Activated T-cell treated with anti-CD3 and anti-CD28 coated beads, Interleukin-2, amount 50 U/mL, for 24 hours (primary cell): ENCODE measurements around the gene TRAF3IP3.

Experiments used
- DNase-seq: peaks from one replicate; pipeline ENCODE4 v3.0.0-alpha.2; 2020
- H3K27ac Mint-ChIP-seq: 2 replicates; pipeline ENCODE4 v1.8.0; 2020; ENCODE audit warnings: mild to moderate bottlenecking, mixed read lengths
- H3K27me3 Mint-ChIP-seq: 2 replicates; pipeline ENCODE4 v1.8.0; 2020; ENCODE audit warnings: mixed read lengths
- H3K36me3 Mint-ChIP-seq: 2 replicates; pipeline ENCODE4 v1.8.0; 2020; ENCODE audit warnings: low read depth, mixed read lengths
- H3K4me1 Mint-ChIP-seq: 2 replicates; pipeline ENCODE4 v1.8.0; 2020; ENCODE audit warnings: low read depth, mixed read lengths
- H3K4me3 Mint-ChIP-seq: 2 replicates; pipeline ENCODE4 v1.8.0; 2020; ENCODE audit warnings: mild to moderate bottlenecking, moderate library complexity, mixed read lengths
- H3K9me3 Mint-ChIP-seq: 2 replicates; pipeline ENCODE4 v1.8.0; 2020; ENCODE audit warnings: mixed read lengths

The TRAF3IP3 gene

GRCh38 chr1:209748620-209749019, 7.2 kb upstream of the TRAF3IP3 start:
- Mint-ChIP-seq H3K9me3 (no peaks in the 10 kb centered on the region), H3K4me1 (peaks cover 71% of the 10 kb centered on the region), H3K27ac (peak overlapping the region; percentile 85), H3K36me3 (no peaks in the 10 kb centered on the region), H3K27me3 (no peaks in the 10 kb centered on the region), H3K4me3 (peak overlapping the region; percentile 25)
- no peak for DNase-seq

DNA sequence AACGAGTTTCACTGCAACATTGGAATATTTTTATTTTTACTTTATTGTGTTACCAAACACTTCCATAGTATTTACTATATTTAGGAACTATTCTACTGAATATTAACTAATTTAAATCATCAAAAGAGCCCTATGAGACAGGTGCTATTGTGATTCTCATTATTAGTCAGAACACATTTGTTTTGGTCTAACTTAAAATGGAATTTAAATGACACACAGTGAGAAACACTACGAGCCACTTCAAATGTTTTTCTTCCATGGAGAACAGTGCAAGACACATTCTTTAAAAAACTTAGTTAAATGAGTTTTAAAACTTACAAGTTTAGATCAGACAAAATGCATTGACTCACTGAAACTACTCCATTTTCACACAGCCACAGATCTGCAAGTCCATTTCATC, 6.6 kb upstream of the TRAF3IP3 start:
- H3K9me3 Mint-ChIP-seq: no peaks in the 10 kb centered on the region
- H3K4me3 Mint-ChIP-seq: peak overlapping the region; percentile 28
- no peak for DNase-seq
- peaks cover 75% of the 10 kb centered on the region for H3K4me1 Mint-ChIP-seq
- H3K27me3 Mint-ChIP-seq: no peaks in the 10 kb centered on the region
- no peaks in the 10 kb centered on the region for H3K36me3 Mint-ChIP-seq
- peak overlapping the region; percentile 89 for H3K27ac Mint-ChIP-seq

DNA sequence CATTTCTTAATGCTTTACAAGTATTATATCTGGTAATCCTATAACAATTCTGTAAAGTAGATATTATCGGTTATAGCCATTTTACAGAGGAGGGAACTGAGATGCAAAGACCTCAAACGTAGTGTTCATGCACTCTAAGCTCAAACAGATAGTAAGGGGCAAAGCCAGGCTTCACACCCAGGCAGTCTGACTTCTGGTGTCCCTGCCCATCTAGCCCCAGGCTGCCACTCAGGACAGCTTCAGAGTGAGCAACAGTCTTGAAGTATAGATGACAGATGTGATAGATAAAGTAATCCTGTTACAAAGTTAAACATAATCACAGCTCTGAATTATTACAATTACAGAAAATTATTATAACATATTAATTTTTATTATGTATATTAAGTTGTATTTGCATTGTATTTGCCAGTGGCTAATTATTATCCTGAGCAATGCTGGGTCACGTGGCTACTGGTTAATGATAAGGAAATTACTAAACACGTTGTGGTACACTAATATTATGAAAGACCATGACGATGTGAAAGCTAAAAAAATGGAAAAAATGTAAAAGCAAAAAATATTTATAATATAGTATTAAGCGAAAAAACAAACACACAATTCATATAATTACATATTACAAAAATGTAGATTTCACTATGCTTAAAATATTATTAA, 6.1 kb upstream of the TRAF3IP3 start:
- no peaks in the 10 kb centered on the region for H3K27me3 Mint-ChIP-seq
- H3K4me1 Mint-ChIP-seq: peaks cover 79% of the 10 kb centered on the region
- peak overlapping the region; percentile 89 for H3K27ac Mint-ChIP-seq
- DNase-seq: no peak
- no peaks in the 10 kb centered on the region for H3K9me3 Mint-ChIP-seq
- H3K4me3 Mint-ChIP-seq: peak overlapping the region; percentile 28
- H3K36me3 Mint-ChIP-seq: no peaks in the 10 kb centered on the region

- DNase-seq: peak; percentile 81
- Mint-ChIP-seq H3K4me1 (peaks cover 83% of the 10 kb centered on the region), H3K27ac (peak overlapping the region; percentile 100), H3K36me3 (peaks cover 9% of the 10 kb centered on the region), H3K27me3 (no peaks in the 10 kb centered on the region), H3K9me3 (no peaks in the 10 kb centered on the region), H3K4me3 (peak overlapping the region; percentile 71)
These were observed 4.1 kb upstream of the TRAF3IP3 start for GRCh38 chr1:209751627-209752231.

GRCh38 chr1:209752890-209753289, 3.0 kb upstream of the TRAF3IP3 start:
- H3K27me3 Mint-ChIP-seq: no peaks in the 10 kb centered on the region
- peaks cover 73% of the 10 kb centered on the region for H3K4me1 Mint-ChIP-seq
- peak overlapping the region; percentile 71 for H3K4me3 Mint-ChIP-seq
- DNase-seq: no peak
- H3K9me3 Mint-ChIP-seq: no peaks in the 10 kb centered on the region
- H3K36me3 Mint-ChIP-seq: peaks cover 21% of the 10 kb centered on the region
- peak overlapping the region; percentile 100 for H3K27ac Mint-ChIP-seq

DNA sequence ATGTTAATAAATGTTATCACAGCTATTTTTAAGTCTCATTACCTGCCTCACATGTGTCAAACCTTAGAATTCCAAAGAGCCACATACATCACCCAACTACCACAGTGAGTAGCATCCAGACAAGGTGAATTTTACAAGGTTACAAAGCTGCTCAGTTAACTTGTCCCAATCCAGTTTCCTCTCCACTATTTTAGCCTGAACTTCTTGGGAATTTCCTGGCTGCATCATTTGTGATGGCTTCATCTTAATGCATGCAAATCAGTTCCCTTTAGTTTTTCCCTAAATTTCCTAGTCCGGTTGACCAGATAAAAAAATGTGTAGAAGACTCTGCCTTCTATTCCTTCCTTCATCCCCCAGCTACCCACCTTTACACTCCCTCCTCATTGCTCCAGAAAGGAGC, 597 bp upstream of the TRAF3IP3 start:
- H3K27ac Mint-ChIP-seq: peak overlapping the region; percentile 95
- peaks cover 45% of the 10 kb centered on the region for H3K36me3 Mint-ChIP-seq
- H3K4me1 Mint-ChIP-seq: peaks cover 80% of the 10 kb centered on the region
- no peaks in the 10 kb centered on the region for H3K27me3 Mint-ChIP-seq
- DNase-seq: no peak
- H3K4me3 Mint-ChIP-seq: peak overlapping the region; percentile 90
- H3K9me3 Mint-ChIP-seq: no peaks in the 10 kb centered on the region

GRCh38 chr1:209756615-209757445, 977 bp downstream of the TRAF3IP3 start:
- H3K36me3 Mint-ChIP-seq: peaks cover 60% of the 10 kb centered on the region
- H3K27me3 Mint-ChIP-seq: no peaks in the 10 kb centered on the region
- H3K4me1 Mint-ChIP-seq: peaks cover 79% of the 10 kb centered on the region
- peak overlapping the region; percentile 95 for H3K27ac Mint-ChIP-seq
- peak; percentile 69 for DNase-seq
- H3K9me3 Mint-ChIP-seq: no peaks in the 10 kb centered on the region
- H3K4me3 Mint-ChIP-seq: peak overlapping the region; percentile 90

- peaks cover 76% of the 10 kb centered on the region for H3K36me3 Mint-ChIP-seq
These were observed 2.5 kb downstream of the TRAF3IP3 start for GRCh38 chr1:209758400-209758799.

DNA sequence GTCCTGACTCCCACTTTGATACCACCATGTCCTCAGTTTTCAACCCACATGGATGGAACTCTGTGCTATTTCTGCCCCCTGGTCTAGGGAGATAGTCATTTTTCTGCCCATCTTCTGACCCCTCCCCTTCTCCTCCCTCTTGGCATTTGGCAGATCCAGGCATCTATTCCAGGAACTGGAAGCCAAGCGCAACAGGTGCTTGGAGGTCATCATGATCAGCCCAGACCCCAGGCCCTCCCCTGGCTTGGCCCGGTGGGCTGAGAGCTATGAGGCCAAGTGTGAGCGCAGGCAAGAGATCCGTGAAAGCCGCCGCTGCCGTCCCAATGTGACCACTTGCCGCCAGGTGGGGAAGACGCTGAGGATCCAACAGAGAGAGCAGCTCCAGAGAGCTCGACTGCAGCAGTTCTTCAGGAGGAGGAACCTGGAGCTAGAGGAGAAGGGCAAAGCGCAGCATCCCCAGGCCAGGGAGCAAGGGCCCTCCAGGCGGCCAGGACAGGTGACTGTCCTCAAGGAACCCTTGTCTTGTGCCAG, 4.0 kb downstream of the TRAF3IP3 start:
- H3K36me3 Mint-ChIP-seq: peaks cover 89% of the 10 kb centered on the region
- H3K4me1 Mint-ChIP-seq: peaks cover 75% of the 10 kb centered on the region
- H3K4me3 Mint-ChIP-seq: peak overlapping the region; percentile 90
- no peaks in the 10 kb centered on the region for H3K27me3 Mint-ChIP-seq
- no peak for DNase-seq
- no peaks in the 10 kb centered on the region for H3K9me3 Mint-ChIP-seq
- H3K27ac Mint-ChIP-seq: peak overlapping the region; percentile 95

More at GRCh38 chr1:209758400-209758799, 2.5 kb downstream of the TRAF3IP3 start:
- peaks cover 79% of the 10 kb centered on the region for H3K4me1 Mint-ChIP-seq
- no peaks in the 10 kb centered on the region for H3K9me3 Mint-ChIP-seq
- H3K27ac Mint-ChIP-seq: peak overlapping the region; percentile 95
- no peak for DNase-seq
- no peaks in the 10 kb centered on the region for H3K27me3 Mint-ChIP-seq
- peak overlapping the region; percentile 90 for H3K4me3 Mint-ChIP-seq

GRCh38 chr1:209761011-209761635, 5.3 kb downstream of the TRAF3IP3 start:
- Mint-ChIP-seq H3K36me3 (peaks cover 87% of the 10 kb centered on the region), H3K9me3 (no peaks in the 10 kb centered on the region)

DNA sequence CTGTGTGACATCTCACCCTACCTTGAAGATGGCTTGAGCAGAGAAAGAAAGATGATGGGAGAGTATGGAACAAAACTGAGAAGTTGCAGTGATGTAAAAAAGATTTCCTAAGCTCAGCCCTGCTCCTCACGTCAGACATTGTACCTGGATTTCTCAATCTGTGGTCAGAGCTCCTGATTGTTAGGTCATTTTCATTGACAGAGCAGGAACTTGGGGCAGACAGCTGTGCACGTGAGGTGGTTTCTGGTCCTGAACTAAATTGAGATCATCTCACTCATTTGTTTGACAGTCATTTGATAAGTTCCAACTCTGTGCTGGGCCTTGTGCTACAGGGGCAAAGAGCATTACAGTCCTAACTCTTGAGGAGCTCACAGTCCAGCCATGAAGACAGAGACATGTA, 10.2 kb downstream of the TRAF3IP3 start:
- no peaks in the 10 kb centered on the region for H3K9me3 Mint-ChIP-seq
- DNase-seq: no peak
- H3K4me1 Mint-ChIP-seq: peaks cover 72% of the 10 kb centered on the region
- peak overlapping the region; percentile 41 for H3K4me3 Mint-ChIP-seq
- H3K36me3 Mint-ChIP-seq: peaks cover 39% of the 10 kb centered on the region
- H3K27ac Mint-ChIP-seq: peak overlapping the region; percentile 87
- H3K27me3 Mint-ChIP-seq: no peaks in the 10 kb centered on the region

More at GRCh38 chr1:209761011-209761635, 5.3 kb downstream of the TRAF3IP3 start:
- H3K27ac Mint-ChIP-seq: peak overlapping the region; percentile 86
- H3K4me1 Mint-ChIP-seq: peaks cover 75% of the 10 kb centered on the region
- H3K4me3 Mint-ChIP-seq: peak overlapping the region; percentile 2
- H3K27me3 Mint-ChIP-seq: no peaks in the 10 kb centered on the region
- DNase-seq: no peak

- Mint-ChIP-seq H3K27me3 (no peaks in the 10 kb centered on the region), H3K4me3 (no peak overlapping the region), H3K27ac (peak overlapping the region; percentile 87), H3K9me3 (no peaks in the 10 kb centered on the region), H3K4me1 (peaks cover 61% of the 10 kb centered on the region), H3K36me3 (peaks cover 28% of the 10 kb centered on the region)
- DNase-seq: no peak
These were observed 11.2 kb downstream of the TRAF3IP3 start for GRCh38 chr1:209767096-209767495.

GRCh38 chr1:209767706-209768105, 11.9 kb downstream of the TRAF3IP3 start:
- Mint-ChIP-seq H3K36me3 (peaks cover 22% of the 10 kb centered on the region), H3K27ac (no peak overlapping the region), H3K4me3 (no peak overlapping the region), H3K27me3 (no peaks in the 10 kb centered on the region), H3K4me1 (peaks cover 55% of the 10 kb centered on the region), H3K9me3 (no peaks in the 10 kb centered on the region)
- DNase-seq: no peak

GRCh38 chr1:209768354-209768774, 12.5 kb downstream of the TRAF3IP3 start:
- H3K27ac Mint-ChIP-seq: no peak overlapping the region

More at GRCh38 chr1:209768354-209768774, 12.5 kb downstream of the TRAF3IP3 start:
- H3K27me3 Mint-ChIP-seq: no peaks in the 10 kb centered on the region
- H3K36me3 Mint-ChIP-seq: peaks cover 16% of the 10 kb centered on the region
- DNase-seq: peak; percentile 81
- H3K4me1 Mint-ChIP-seq: peaks cover 49% of the 10 kb centered on the region
- no peaks in the 10 kb centered on the region for H3K9me3 Mint-ChIP-seq
- no peak overlapping the region for H3K4me3 Mint-ChIP-seq
